SIG-M5 treated with dmso at 0.1 percent for 504 hours (cell line): ENCODE results near the gene TMEM179.
"Not testable (repeated sequence)": the region's sequence is repeated elsewhere in the genome, so short reads cannot be mapped to it uniquely, and the experiment has no call there.

Source experiments
- DNase-seq: peaks from one replicate; lab custom pipeline; 2025; ENCODE audit not compliant: unreplicated experiment; lab: John Stamatoyannopoulos, UW

Gene TMEM179

GRCh38 chr14:104638190-104638589, 33.6 kb upstream of the TMEM179 start:
- no peak for DNase-seq

- DNase-seq = no peak
Observed at GRCh38 chr14:104637546-104638003, 33.0 kb upstream of the TMEM179 start.

DNA sequence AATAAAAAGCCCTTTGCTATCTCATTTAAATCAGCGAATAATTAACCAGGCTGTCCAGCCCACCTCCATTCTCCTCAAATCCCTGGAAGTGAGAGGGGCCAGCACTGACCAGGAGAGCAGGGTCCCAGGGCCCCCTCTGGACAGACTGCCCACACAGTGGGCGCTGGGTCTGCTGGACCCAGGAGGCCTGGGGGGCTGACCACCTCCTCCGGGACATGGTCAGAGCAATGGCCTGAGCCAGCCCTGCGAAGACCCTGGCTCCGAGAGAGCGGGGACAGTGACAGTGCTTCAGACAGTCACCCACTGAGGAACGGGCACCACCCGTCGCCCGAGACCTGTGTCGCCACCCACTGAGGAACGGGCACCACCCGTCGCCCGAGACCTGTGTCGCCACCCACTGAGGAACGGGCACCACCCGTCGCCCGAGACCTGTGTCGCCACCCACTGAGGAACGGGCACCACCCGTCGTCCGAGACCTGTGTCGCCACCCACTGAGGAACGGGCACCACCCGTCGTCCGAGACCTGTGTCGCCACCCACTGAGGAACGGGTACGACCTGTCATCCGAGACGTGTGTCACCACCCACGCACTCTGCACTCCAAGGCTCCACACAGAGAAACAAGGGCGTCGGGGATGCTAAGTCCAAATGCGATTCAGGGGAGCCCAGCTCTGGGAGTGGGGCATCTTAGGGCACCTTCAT, 32.4 kb upstream of the TMEM179 start:
- not testable (repeated sequence) for DNase-seq

GRCh38 chr14:104636131-104636530, 31.6 kb upstream of the TMEM179 start:
- no peak for DNase-seq

DNA sequence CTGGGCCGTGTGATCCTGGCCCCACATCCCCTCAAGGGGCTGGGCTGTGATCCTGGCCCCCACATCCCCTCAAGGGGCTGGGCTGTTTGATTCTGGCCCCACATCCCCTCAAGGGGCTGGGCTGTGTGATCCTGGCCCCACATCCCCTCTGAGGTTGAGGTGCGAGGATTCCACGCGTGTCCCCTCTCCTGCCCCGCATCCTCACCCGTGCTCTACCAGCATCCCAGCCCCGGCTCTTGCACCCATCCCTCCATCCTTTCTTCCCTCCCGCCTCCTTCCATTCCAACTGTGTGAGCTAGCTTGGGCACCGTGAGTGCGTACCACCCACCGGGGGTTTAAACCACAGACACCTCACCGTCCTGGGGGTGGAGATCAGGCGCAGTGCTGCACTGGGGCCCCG, 31.1 kb upstream of the TMEM179 start:
- DNase-seq = no peak

DNA sequence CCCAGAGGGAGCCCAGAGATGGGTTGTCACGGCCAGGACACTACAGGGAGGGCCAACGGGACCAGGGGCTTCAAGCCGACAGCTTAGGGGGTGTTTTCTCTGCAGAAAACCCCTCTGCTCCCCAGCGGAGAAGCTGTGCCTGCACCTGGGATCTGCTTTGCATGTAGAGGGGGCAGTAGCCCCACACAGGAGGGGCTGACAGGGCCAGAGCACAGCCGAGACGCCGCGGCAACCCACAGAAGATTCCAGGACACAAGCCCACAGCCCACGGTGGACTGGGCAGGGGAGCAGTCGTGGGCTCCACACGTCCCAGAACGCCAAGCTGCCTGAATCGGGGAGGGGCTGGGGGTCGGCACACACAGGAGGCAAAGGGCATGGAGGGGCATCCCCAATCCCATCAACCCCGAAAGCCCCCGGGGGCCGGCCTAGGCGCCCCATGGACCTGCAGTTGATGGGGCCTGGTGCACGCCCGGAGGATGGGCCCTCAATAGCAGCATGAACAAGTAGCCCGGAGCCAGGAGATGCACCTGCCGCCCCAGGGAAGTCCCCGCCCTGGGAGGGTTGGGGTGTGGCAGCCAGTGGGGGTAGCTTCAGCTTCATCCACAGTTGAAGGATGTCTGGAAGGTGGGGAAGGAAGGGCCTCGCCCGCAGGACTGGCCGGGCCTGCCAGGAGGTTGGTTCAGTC, 30.5 kb upstream of the TMEM179 start:
- DNase-seq = no peak

DNA sequence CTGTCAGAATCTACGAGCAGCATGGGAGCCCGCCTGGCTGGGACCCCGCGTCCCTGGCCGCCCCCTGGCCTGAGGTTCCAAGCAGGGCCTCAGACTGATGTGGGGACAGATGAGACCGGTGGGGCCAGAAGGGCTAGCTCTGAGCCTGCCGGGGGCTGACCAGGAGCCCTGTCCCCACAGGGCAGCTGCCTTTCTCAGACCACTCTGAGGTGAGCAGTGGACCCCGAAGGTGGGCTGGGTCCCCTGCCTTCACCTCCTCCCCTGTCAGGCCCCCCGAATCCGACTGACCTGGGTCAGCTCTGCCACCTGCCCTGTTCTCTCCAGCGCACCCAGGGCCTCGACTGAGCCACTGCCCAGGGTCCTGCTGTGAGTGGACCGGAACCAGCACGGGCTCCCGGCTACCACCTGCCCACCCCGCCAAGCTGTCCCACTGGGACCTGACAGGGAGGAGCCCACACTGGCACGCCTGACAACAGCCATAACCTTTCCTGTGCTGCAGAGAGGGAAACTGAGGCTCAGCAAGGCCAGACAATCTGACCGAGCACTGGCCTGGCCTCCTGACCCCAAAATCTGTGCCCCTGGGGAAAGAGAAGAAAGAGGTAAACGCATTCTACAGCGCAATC, 29.7 kb upstream of the TMEM179 start:
- no peak for DNase-seq

DNA sequence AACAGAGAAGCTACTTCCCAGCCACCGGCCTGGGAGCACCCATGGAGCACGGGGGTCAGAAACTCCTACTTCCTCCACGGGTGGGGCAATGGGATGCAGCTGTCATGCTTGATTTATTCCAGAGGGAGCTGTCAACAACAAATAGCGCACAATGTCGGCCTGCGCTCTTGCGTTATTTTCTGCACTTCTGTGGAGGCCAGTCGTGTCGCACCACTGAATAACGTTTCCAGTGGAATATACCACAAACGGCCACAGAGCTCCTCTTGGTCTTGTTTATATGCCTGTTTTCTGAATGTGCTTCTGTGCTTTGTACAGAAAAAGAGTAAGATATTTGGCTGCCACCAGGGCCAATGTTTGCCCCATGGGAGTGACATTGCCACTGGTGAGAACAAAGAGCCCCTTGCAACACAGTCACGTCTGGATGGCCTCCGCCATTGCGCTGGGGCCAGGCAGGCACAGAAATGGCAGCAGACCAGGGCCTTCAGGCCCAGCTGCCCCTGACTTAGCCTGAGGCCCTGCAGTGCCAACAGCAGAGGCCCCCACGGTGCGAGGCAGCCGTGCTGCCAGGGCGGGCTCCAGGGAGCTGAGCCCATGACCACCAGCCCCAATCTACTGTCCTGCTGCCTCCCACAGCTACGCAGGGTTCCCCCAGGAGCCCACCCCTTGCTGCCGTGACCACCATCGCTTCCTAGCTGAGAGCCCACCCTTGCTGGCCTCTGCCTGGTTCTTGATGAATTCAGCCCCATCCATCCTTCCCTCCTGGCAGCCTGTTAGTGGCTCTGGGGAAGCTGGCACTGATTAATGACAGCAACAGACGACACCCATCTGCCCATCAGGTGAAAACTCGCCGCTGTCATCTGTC, 28.9 kb upstream of the TMEM179 start:
- DNase-seq = no peak

GRCh38 chr14:104632781-104633180, 28.2 kb upstream of the TMEM179 start:
- DNase-seq = no peak

DNA sequence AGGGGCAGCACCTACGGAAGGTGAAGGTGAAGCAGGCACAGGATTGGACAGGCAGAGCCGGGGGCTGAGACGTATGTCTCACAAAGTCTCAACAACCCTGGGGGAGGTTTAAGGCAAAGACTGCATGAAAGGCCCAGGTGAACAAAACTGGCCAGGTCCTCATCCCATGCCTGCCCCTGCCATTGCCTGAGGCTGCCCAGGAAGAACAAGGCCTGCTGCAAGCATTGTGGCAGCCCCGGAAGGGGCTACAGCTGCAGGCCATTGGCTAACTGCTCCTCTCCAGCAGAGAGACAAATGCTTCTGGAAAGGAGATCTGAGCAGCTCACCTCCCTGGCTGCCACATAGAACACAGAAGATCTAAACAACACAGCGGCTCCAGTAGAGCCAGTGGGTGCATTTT, 20.4 kb upstream of the TMEM179 start:
- no peak for DNase-seq

- no peak for DNase-seq
Observed at GRCh38 chr14:104614126-104614812, 9.7 kb upstream of the TMEM179 start.

DNA sequence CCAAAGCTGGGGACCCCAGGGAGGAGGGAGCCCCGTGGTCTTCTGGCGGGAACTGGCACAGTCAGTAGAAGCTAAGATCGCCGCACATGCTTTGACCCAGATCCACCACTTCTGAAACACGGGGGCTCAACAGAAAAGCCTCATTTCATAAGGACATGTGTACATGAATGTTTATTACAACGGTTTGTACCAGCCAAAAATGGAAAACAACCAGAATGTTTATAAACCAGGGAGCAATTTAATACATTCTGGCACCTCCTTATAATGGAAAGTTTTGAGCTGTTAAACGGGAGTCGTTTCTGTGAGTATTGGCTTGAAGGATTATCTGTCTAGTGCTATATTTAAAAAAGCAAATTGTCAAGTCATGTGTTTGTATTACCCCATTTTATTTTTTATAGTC, 7.3 kb upstream of the TMEM179 start:
- DNase-seq = no peak

DNA sequence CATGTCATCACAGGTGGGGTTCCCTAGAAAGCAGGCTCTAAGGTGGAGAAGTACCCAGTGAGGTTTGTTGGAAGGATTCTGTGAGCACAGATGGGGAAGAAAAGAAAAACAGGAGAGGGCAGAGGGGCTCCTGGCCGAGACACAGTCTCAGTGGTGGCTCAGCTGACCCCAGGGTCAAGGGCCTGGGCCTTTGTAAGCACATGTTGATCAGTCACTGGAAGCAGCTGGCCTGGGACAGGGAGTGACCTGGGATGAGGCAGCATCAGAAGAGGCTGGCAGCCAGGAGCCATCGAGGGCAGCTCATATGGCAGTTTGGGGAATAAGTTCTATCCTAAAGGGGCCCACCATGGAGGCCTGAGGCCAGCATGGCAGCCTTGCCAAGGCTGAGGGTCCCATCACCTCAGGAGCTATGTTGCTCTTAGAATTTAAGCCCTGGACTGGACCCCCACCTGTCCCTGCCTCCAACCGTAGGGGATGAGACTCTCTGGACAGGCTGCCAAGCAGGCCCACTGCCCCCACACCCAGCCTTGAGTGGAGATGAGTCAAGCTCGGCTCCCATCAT, 6.3 kb upstream of the TMEM179 start:
- DNase-seq = no peak

DNA sequence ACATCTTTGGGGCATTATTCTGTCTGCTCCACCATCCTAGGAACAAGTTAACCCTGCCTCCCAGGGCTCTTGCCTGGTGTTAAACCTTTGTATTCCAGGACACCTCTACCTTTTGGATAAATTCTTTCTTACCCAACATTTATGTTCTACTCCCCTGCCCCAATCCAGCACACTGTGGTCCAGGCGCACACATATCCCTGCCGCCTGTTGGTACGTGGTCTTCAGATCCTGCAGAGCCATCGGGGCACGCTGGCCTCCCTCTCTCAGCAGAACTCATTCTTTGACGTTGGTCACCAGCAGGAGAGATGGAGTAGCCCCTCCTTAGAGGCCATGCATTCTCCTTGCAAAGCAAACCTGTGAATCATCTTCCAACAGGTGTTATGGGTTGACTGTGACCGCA, 5.1 kb upstream of the TMEM179 start:
- DNase-seq = no peak

GRCh38 chr14:104603711-104604401, 716 bp downstream of the TMEM179 start:
- no peak for DNase-seq

DNA sequence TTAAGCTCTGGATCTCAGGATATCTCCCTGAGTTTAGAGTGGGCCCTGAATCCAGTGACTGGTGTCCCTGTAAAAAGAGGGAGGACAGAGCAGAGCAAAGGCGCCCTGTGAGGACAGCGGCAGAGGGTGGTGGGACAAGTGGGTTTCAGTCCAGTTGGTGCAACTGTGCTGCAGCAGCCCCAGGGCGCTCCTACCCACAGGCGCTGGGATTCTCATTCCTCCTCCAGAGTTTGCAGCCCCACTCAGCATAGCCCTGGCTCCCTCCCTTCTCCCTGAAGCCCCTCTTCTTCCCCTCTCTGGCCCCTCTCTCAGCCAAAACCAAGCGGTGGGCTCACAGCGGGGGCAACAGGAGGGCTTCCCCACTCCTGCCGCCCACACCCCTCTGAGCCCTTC, 1.6 kb downstream of the TMEM179 start:
- no peak for DNase-seq

GRCh38 chr14:104602315-104602932, 2.1 kb downstream of the TMEM179 start:
- no peak for DNase-seq

- DNase-seq = no peak
Observed at GRCh38 chr14:104601786-104602185, 2.8 kb downstream of the TMEM179 start.

DNA sequence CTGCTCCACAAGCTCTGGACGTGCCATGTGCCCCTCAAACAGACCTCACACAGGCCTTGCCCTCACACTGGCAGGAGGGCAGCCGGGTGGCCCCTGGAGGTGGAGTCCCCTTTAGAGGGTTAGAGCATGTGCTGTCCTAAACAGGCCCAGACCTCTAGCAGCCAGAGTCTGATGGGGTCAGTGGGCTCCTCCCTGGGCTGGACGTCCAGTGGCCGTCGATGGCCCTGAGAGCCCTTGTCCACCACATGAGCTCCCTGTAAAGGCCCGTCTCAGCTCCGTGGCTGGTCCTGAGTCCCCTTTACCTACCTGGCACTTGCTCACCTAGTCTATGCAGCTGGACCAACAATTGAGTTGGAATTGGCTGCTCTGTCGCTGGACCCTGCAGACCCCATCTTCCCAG, 3.8 kb downstream of the TMEM179 start:
- DNase-seq = no peak
